ENCODE results near the gene COL5A3.
"Not testable (repeated sequence)": the region's sequence is repeated elsewhere in the genome, so short reads cannot be mapped to it uniquely, and the experiment has no call there.

The COL5A3 gene

GRCh38 chr19:10010247-10010691 is at the start of gene COL5A3:
Gene COL5A3 (minus strand): TSS chr19:10010504. CDS start chr19:10010385, 119 bp downstream.
- in situ Hi-C loops (cut with MboI; ENCODE audit: low sequenced_read_pairs), result no loop called here

GRCh38 chr19:10052602-10053360 is 42.5 kb upstream of the COL5A3 start:
- in situ Hi-C loops (cut with MboI; ENCODE audit: low sequenced_read_pairs), result no loop called here

- in situ Hi-C loops (cut with MboI; ENCODE audit: low sequenced_read_pairs), result no loop called here
Measured at GRCh38 chr19:10049626-10050025, 39.3 kb upstream of the COL5A3 start.

GRCh38 chr19:10045371-10045770 is 35.1 kb upstream of the COL5A3 start:
- in situ Hi-C loops (cut with MboI; ENCODE audit: low sequenced_read_pairs), result no loop called here

GRCh38 chr19:10044390-10044789 is 34.1 kb upstream of the COL5A3 start:
- in situ Hi-C loops (cut with MboI; ENCODE audit: low sequenced_read_pairs), result no loop called here

GRCh38 chr19:10043286-10043927 is 33.1 kb upstream of the COL5A3 start:
- in situ Hi-C loops (cut with MboI; ENCODE audit: low sequenced_read_pairs), result no loop called here

GRCh38 chr19:10037809-10038208 is 27.5 kb upstream of the COL5A3 start:
- in situ Hi-C loops (cut with MboI; ENCODE audit: low sequenced_read_pairs), result no loop called here

- in situ Hi-C loops (cut with MboI; ENCODE audit: low sequenced_read_pairs), result no loop called here
Measured at GRCh38 chr19:10037367-10037766, 27.1 kb upstream of the COL5A3 start.

- in situ Hi-C loops (cut with MboI; ENCODE audit: low sequenced_read_pairs), result no loop called here
Measured at GRCh38 chr19:10036601-10037071, 26.3 kb upstream of the COL5A3 start.

- in situ Hi-C loops (cut with MboI; ENCODE audit: low sequenced_read_pairs), result no loop called here
Measured at GRCh38 chr19:10033614-10034013, 23.3 kb upstream of the COL5A3 start.

- in situ Hi-C loops (cut with MboI; ENCODE audit: low sequenced_read_pairs), result no loop called here
Measured at GRCh38 chr19:10027158-10027997, 17.1 kb upstream of the COL5A3 start.

GRCh38 chr19:10026744-10027143 is 16.4 kb upstream of the COL5A3 start:
- in situ Hi-C loops (cut with MboI; ENCODE audit: low sequenced_read_pairs), result no loop called here

- in situ Hi-C loops (cut with MboI; ENCODE audit: low sequenced_read_pairs), result not testable (repeated sequence)
Measured at GRCh38 chr19:10023096-10023495, 12.8 kb upstream of the COL5A3 start.

- in situ Hi-C loops (cut with MboI; ENCODE audit: low sequenced_read_pairs), result no loop called here
Measured at GRCh38 chr19:10021863-10022262, 11.6 kb upstream of the COL5A3 start.

GRCh38 chr19:10021446-10021845 is 11.1 kb upstream of the COL5A3 start:
- in situ Hi-C loops (cut with MboI; ENCODE audit: low sequenced_read_pairs), result no loop called here

- in situ Hi-C loops (cut with MboI; ENCODE audit: low sequenced_read_pairs), result no loop called here
Measured at GRCh38 chr19:10020851-10021250, 10.5 kb upstream of the COL5A3 start.

- in situ Hi-C loops (cut with MboI; ENCODE audit: low sequenced_read_pairs), result no loop called here
Measured at GRCh38 chr19:10019246-10019645, 8.9 kb upstream of the COL5A3 start.

- in situ Hi-C loops (cut with MboI; ENCODE audit: low sequenced_read_pairs), result no loop called here
Measured at GRCh38 chr19:10018786-10019185, 8.5 kb upstream of the COL5A3 start.

- in situ Hi-C loops (cut with MboI; ENCODE audit: low sequenced_read_pairs), result no loop called here
Measured at GRCh38 chr19:10018263-10018662, 8.0 kb upstream of the COL5A3 start.

- in situ Hi-C loops (cut with MboI; ENCODE audit: low sequenced_read_pairs), result no loop called here
Measured at GRCh38 chr19:10013834-10014618, 3.7 kb upstream of the COL5A3 start.

GRCh38 chr19:10013316-10013715 is 3.0 kb upstream of the COL5A3 start, which contains the start of gene RDH8:
Gene RDH8 (plus strand): TSS chr19:10013483. CDS start chr19:10013498, 15 bp downstream.
- in situ Hi-C loops (cut with MboI; ENCODE audit: low sequenced_read_pairs), result no loop called here
